Kidney capillary endothelial cell (primary cell): ENCODE measurements around the gene IGFBP5.

ENCODE experiments used
- DNase-seq: peaks from one replicate; pipeline ENCODE4 v3.0.0-alpha.2; 2018; ENCODE audit warnings: low spot score

IGFBP5 gene

DNA sequence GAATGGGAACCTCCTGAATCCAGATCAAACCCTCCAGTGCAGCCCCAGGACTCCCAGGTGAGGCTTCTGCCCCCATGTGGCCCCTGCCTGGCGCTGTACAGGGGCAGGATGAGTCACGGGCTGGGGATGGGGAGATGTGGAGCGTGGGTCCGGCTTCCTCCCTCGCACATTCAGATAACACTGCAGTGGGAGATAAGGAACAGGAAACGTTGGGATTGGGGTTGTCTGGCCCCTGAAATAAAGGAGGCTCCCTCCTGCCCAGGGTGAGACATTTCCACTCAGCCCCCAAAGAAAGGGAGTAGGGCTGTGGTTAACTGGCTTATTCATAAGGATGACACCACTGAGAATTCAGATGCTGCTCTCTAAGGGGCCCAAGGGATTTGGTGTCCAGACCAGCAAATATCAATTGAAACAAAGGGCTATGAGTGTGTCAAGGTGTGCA is 30.7 kb downstream of the IGFBP5 start:
- no peak for DNase-seq

DNA sequence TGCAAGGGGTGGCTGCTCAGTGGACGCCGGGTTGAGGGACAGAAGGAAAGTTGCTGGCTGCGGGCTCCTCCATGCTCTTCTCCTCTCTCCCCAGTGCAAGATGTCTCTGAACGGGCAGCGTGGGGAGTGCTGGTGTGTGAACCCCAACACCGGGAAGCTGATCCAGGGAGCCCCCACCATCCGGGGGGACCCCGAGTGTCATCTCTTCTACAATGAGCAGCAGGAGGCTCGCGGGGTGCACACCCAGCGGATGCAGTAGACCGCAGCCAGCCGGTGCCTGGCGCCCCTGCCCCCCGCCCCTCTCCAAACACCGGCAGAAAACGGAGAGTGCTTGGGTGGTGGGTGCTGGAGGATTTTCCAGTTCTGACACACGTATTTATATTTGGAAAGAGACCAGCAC is 31.5 kb downstream of the IGFBP5 start:
- DNase-seq: no peak

DNA sequence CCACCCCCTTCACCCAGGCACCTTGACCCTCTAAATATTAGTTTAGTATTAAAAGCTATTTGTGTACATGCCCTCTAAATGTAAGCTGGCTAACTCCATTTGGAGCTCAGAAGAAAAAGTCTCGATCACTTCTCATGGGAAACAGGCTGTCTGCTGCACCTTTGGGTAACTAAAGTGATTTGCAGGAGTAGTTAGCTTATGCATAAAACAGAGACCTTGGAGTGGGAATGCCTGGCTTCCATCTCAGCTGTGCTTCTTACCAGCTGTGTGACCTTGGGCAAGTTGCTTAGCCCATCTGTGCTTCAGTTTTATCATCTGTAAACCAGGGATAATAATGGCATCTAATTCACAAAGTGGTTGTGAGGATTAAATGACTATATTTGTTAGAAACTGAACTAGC is 32.2 kb downstream of the IGFBP5 start:
- DNase-seq: no peak

DNA sequence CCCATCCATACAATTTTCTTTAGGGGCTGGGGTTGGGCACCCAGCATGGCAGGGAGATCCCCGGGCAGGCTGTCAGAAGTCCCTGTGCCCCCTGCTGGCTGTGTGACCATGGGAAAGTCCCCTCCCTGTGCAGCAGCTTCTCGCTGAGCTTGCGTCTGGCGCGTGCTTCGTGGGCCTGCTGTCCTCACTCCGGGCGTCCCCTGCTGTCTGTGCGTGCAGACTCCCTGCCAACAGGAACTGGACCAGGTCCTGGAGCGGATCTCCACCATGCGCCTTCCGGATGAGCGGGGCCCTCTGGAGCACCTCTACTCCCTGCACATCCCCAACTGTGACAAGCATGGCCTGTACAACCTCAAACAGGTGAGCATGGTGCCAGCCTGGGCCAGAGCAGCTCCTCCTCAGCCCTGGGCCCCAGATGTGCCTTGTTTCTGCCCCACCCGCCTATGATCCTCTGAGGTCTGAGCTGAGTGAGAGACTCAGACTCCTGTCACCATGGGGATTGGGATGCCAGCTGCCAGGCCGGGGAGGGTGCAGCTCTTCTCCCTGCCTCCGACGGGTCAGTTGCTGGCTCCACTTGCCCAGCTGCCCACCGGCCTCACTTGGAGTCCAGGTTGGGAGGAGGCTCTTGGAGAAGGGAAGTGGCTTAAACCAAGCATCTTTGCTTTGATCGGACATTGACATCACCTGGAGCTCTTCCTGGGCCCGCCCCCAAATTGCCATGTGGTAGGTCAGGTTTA is 33.5 kb downstream of the IGFBP5 start:
- no peak for DNase-seq

DNA sequence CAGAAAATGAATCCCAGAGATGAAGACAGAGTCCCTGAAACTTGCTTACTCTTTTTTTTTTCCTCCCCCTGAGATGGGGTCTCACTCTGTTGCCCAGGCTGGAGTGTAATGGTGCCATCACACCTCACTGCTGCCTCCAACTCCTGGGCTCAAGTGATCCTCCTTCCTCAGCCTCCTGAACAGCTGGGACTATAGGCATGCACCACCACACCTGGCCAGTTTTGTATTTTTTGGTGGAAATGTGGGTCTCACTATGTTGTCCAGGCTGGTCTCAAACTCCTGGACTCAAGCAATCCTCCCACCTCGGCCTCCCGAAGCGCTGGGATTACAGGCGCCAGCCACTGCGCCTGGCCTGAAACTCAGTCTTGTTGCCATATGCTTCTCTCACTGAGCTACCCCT is 34.3 kb downstream of the IGFBP5 start:
- DNase-seq: no peak

DNA sequence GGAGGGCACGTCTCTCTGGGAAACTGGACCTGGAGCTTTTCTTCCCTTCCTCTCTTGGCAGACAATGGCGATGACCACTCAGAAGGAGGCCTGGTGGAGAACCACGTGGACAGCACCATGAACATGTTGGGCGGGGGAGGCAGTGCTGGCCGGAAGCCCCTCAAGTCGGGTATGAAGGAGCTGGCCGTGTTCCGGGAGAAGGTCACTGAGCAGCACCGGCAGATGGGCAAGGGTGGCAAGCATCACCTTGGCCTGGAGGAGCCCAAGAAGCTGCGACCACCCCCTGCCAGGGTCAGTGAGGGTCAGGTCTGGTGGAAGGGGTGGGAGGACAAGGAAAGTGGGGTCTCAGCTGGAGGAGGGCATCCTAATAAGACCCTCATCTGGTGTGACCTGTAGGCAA is 34.9 kb downstream of the IGFBP5 start:
- DNase-seq: no peak

DNA sequence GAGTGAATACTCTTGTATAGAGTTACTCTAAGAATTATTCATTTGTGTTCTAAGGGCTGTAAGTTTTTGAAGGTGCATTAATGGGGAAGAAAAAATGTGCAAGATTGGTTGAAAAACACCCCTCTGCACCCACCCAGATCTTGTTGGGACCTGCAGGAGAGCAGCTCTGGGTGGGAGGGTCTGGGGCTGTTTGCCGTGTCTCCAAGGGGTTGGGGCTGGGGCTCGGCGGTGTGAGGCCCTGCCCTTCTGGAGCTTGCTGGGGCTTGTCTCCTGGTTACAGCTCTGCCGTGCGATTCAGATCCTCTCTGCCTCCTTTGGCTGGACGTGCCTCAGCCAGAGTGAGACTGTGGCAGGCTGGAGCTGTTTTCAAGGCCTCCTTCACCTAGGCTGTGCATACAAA is 36.1 kb downstream of the IGFBP5 start:
- DNase-seq: no peak

DNA sequence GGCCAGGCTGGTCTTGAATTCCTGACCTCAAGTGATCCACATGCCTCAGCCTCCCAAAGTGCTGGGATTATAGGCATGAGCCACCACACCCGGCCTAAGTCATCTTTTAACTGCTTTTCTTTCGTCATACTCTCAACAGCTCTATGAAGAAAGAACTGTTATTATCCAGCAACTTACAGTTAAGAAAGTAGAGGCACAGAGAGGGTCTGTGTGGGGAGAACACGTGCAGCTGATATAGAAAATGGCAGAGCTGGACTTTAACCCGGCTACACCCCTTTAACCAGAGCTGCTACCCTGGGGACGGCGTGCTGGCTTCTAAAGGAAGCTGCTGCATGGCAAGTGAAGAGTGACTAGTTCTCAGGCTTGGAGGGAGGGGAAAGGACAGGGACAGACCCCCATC is 36.6 kb downstream of the IGFBP5 start:
- no peak for DNase-seq

DNA sequence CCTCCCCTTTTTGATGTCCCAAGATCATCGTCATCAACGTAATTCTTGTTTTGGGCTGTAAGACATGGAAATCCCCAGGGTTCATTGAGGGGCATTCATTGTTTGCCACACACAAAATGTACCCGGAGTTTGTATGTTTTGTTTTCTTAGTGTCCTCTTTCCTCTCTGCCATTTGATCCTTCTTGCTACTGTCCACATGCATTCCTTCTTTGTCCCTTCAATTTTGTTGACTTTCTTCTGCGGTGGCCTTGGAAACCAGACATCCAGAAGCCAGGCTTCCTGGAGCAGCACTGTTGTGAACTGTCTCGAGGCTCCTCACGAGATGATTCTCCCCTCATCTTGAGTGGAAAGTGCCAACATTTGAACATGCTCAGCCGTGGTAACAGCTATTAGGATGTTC is 37.4 kb downstream of the IGFBP5 start:
- no peak for DNase-seq

DNA sequence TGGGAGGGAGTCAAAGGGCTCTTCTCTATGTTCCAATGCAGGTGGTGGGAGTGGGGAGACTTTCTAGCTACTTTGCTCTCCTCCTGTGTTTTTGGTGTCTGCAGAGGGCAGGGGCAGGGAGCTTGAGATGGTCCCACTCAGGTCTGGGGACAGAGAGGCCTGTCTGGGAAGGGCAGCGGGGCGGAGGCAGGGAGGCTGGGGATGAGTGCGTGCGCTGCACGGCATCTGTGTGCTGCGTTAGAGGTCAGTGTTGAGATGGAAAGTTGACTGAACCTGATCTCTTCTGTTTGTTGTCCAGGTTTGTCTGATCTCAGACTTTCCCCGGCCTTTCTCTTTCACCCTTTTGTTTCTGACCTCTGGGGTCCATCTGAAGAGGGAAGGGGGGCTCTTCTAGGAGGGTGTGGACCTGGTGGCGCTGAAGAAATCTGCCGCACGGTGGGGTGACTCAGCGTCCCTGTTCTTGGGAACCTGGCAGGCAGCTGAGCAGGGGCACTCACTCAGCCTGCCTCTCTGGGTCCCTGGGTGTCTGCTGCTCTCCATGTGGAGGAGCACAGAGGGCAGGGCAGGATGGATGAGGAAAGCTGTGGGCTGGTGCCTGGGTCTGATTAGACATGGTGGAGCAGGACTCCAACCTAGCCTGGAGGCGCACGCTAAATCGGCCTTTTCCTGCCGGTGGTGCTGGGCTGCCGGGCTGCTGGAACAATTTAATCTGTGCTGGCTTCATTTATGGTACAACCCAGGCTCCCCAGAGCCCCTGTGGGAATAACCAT is 38.1 kb downstream of the IGFBP5 start:
- no peak for DNase-seq

DNA sequence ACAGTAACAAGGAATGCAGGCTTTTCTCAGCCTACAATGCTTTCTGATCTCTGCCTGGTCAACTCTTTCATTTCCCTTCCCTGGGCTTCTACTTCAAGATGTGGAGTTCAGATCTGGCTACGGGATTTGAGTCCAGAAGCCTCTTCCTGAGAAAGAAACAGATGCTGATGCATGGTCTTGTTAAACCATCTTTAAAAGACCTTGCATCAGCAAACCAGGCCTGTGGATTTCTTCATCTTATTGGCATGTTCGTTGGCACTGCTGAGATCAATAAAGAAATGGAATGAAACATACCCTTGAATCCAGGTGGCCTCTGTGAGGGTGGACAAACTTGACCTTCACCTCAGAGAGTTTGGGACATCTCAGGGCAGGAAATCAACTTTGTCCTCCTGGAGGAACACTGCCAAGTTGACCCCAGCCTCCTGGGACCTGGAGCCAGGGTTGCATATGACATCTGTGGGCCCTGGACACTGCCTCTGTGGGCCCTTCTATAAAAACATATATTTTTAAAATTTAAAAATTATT is 40.8 kb downstream of the IGFBP5 start:
- no peak for DNase-seq

DNA sequence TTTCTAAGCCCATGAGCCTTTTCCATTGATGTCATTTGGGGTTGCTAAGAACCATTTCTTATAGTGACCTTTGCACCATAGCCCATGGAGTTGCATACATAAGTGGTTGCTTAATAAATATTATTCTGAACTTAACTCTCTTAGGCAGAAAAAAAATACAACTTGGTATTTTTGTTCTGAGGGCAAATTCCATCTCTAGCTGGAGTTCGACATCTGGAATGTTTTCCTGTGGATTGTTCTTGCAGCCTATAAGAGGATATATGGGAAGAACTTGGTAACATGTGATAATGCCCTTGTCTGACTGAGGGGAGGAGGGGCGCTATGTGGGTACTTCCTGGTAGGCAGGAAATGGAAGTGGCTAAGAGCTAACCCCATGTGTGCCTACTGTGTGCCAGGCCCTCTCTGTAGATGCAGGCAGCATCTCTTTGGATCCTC is 41.4 kb downstream of the IGFBP5 start:
- DNase-seq: no peak

DNA sequence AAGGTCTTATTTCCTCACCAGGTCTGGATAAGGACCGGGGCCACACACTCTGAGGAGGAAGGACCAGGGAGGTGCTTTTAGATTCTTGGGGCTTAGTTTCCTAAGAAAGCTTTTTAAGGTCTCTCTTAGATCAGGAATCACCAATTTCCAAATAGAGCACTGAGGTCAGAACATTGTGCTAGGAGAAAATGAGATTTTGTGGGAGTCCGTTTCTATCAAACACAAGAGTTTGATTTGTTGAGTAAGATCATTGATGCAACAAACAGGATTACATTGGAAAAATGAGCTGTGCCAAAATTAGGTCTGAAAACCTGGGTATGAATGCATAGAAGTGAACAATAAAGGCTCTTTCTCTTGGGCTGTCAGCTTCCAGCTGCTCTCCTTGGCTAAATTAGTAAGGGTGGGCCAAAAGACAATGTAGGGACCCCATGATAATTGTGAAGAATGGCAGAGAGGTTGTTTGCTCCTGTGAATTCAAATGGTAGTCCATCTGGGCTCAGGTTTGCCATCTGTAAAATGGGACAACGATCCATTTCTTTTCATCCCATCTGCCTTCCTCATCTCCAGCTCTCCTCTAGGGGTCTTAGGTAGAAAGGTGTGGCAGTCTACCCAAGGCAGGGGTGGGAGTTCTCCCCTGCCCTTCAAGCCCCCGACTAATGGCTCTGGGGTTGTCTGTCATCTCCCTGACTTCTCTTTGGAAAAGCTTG is 42.1 kb downstream of the IGFBP5 start:
- DNase-seq: no peak

DNA sequence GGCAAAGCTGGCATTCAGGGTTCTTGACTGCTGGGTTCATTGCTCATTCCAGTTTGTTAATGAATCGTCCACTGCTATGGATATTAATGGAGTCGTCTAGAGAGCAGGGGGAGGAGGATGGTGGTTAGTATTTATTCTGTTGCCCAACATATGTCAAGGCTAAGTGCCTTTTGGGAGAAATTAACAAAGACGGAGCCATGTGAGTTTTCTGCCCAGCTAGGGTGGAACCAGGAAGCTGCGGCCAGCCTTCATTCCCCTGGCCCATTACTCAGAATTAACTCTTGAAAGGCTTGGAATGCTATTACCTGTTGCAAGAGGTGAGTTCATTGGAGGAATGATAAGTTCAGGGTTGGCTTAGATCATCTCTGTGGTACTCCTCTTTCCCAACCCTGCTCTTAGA is 42.8 kb downstream of the IGFBP5 start:
- no peak for DNase-seq

DNA sequence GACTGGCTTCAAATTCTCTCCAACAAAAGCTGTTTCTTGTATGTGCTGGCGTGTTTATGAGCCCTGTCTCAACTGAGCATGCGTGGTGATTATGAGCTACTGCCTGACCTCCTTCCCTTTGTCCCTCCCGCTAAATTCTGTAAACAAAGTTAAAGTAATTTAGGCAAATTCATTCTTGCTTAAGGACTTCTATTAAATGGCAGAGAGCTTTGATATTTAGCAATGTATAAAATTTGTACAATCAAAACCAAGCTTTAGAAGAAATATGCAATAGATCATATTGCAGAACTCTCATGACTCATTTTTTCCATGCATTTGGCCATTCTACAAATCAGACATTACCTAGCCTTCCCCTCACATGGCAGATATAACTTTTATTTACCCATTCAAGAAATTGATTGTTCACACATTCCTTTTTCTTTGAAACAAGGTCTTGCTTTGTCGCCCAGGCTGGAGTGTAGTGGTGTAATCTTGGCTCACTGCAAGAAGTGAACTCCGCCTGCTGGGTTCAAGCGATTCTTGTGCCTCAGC is 43.9 kb downstream of the IGFBP5 start:
- DNase-seq: no peak

DNA sequence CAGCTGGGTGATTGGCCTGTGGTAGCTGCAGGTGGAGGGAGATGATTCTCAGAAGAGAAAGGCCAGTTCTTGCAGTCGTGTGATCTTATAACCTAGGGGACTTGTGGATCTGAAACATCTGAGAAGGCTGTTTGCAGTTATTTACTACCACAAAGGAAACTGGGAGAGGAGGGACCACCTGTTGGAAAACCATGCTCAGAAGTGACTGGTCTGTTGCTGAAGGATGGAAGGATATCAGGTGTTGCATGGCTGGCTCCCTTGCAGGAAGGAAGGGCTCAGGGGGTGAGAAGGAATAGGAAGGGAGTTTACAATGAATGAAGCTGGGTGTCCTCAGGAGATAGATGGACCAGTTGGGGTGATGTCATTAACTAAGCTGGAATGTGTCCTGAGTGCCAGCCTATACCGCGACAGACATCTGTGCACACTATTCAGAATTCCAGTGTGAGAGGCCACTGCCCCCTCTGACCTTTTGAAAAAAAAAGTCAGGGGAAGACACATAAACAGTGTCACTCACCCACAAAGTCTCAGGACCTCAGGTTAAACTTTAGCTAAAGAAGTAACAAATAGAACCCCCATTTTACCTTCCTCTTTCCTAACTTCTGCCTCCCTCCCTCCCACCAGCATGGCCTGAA is 44.6 kb downstream of the IGFBP5 start:
- no peak for DNase-seq

DNA sequence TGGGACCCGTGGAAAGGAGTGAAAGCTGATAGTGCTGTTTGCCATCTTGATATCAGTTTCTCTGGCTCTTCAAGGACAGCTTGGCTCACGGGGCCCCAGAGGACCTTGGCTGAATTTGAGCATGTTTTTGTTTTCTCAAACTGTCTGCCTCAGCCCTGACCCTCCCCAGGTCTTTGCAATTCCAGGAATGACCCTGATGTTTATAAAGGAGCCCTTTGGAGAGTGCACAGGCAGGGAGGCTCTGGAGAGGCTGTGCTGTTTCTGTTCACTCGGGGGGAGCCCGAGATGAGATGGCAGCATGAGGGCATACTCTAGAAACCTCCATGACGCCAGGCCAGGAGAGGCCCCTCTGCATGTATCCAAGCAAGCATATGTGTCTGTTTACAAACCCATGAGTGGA is 45.8 kb downstream of the IGFBP5 start:
- DNase-seq: no peak

DNA sequence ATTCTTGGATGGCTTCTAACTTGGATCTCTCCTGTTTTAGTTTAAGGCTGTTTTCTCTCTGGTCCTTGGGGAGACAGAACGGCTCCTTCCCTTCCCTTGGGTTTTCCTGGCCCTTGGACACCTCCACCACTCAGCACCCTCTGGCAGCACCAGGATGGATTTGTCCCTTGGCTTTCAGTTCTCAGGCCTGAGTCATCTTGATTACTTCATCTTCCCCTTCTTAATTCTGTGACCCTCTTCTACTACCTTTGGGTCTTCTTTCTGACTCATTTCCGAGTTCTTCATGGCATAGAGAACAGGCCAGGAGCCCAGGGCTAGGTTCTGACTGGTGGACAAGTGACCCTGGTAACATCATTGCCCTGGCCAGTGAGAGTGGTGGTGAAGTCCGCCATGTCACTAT is 47.2 kb downstream of the IGFBP5 start:
- no peak for DNase-seq

DNA sequence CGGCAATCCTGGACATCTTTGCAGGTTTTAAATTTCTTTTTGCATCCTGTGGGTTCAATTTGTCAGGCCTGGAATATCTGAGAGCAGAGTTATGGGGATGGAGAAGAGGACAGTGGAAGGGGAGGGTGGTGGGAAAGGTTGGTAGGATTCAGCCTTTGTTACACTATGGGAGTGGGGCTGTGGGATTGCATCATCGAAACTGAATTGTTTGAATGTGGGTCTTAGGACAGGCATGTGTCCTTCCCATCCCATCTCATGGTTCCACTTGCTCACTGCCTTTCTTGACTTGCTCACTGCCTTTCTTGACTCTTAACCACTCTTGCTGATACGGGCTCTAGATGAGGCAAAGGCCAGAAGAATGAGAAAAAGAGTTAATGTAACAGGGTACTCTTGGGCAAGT is 49.2 kb downstream of the IGFBP5 start:
- DNase-seq: no peak

DNA sequence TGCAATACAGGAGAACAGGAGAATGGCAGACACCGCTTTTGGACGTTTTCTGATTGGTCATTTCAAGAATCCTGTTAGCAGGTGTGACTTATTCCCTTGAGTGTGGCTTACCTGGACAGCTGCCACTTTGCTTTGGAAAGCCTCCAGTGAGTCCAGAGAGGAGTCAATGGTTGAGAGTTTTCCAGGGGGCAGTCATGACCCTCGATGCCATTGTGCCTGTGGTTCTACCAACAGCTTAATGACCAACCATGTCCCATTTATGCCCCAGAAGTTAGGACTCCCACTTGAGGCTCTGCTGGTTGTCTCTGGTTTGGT is 49.8 kb downstream of the IGFBP5 start:
- DNase-seq: no peak

DNA sequence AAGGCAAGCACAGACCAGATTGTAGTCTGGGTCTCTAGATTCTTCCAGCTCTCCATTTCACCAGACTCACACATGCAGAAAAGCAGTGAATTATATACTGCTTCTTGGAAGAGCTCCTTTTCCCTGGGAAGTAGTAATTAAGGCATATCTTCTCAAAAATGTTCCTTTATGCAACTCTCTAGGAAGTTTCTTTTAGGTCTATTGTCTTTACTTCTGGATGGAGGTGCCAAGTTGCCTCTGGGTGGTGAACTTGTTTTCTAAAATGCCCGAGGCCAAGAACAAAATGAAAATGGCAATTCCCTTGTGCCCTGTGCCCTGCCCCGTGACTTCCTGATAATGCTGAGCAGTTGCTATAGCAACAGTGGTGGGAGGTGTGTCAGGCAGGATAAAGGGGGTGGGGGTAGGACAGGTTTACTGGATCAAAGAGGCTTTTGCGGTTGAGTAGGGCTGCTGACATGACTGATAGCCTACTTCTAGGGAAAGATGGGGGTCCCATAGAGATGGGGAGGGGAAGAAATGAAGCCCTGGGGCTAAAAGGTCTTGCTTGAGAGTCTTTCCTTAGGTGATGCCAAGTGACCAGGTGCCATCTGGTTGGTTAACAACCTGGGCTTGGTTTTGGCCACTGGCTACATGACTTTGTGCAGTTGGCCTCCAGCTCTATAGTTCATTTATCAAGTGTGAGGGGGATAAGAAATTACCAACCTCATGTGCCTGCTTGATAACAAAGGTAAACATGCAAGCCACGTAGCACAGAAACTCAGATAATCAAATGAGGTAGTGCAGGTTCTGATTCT is 50.3 kb downstream of the IGFBP5 start:
- no peak for DNase-seq
